NK-92 treated with Interleukin-12 subunit alpha and Interleukin-12 subunit beta, amount 100 ng/mL, for 24 hours (cell line): ENCODE results near the gene GPS1.

Experiments
- DNase-seq: peaks from one replicate; lab custom pipeline; 2025; lab: John Stamatoyannopoulos, UW

Gene GPS1

GRCh38 chr17:82059272-82060000, 7.7 kb downstream of the GPS1 start:
- no peak for DNase-seq

GRCh38 chr17:82060001-82060380, 8.3 kb downstream of the GPS1 start:
- DNase-seq = no peak

- DNase-seq = no peak
Measured at GRCh38 chr17:82060614-82061013, 8.9 kb downstream of the GPS1 start.

GRCh38 chr17:82061047-82061925, 9.6 kb downstream of the GPS1 start:
- no peak for DNase-seq

GRCh38 chr17:82062076-82062983, 10.6 kb downstream of the GPS1 start:
- no peak for DNase-seq

- no peak for DNase-seq
Measured at GRCh38 chr17:82062984-82063368, 11.3 kb downstream of the GPS1 start.

- no peak for DNase-seq
Measured at GRCh38 chr17:82063424-82064415, 12.0 kb downstream of the GPS1 start.

- no peak for DNase-seq
Measured at GRCh38 chr17:82064433-82065192, 12.9 kb downstream of the GPS1 start.

GRCh38 chr17:82065193-82065637, 13.5 kb downstream of the GPS1 start:
- DNase-seq = no peak

- DNase-seq = peak; percentile 42
Measured at GRCh38 chr17:82065638-82066303, 14.1 kb downstream of the GPS1 start, which contains the start of gene DUS1L. TSS of gene DUS1L (minus strand) at chr17:82065804. CDS start at chr17:82065059, 745 bp downstream.

GRCh38 chr17:82070611-82071010, 18.9 kb downstream of the GPS1 start:
- DNase-seq = no peak

- no peak for DNase-seq
Measured at GRCh38 chr17:82072827-82073226, 21.1 kb downstream of the GPS1 start.

- no peak for DNase-seq
Measured at GRCh38 chr17:82073446-82073845, 21.7 kb downstream of the GPS1 start.

- DNase-seq = no peak
Measured at GRCh38 chr17:82076018-82076784, 24.5 kb downstream of the GPS1 start.

- DNase-seq = no peak
Measured at GRCh38 chr17:82076785-82077591, 25.3 kb downstream of the GPS1 start.

GRCh38 chr17:82077617-82078358, 26.1 kb downstream of the GPS1 start:
- DNase-seq = no peak

GRCh38 chr17:82078433-82078832, 26.7 kb downstream of the GPS1 start:
- DNase-seq = no peak
